HG03558 (cell line): ENCODE data around the gene MICAL3.

Source experiments
- ATAC-seq: cut with Tn5 transposase; IDR thresholded peaks from one replicate; pipeline ENCODE4 v1.9.1; 2021; ENCODE audit warnings: moderate number of reproducible peaks; ENCODE audit not compliant: unreplicated experiment; ENCODE audit errors: extremely low read depth

The MICAL3 gene

DNA sequence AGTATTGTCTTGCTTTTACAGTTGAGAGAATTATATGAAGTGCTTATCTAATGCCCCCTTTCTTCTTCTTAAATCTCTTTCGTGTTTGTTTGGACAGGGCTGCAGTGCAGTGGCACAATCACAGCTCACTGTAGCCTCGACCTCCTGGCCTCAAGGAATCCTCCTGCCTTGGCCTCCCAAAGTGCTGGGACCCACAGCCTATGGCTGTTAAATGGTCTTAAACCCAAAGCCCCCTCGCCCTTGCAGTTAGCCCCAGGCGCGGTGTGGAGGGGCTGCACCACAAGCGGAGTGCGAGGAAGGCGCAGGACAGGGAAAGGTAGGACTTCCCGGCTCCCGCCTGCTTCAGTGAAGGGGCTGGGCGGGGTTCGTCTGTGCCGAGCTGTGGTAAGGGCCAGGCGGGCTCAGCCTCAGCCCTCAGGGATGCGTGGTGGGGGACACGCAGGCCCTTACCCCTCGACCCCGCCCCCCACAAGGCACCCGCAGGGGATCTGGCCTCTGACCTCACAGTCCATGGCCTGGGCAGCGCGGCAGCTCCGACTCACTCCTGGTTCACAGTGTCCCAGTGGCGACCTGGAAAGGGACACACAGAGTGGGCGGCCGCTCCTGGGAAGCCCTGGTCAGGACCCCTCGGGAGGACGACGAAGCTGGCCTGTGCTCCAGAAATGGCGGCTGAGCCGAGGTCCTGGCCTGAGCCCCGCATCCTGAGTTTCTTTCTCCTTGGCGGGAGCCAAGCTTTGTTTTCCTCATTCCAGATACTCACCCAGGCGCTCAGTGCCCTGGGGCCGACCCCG is 274.6 kb downstream of the MICAL3 start:
- ATAC-seq, result no peak

DNA sequence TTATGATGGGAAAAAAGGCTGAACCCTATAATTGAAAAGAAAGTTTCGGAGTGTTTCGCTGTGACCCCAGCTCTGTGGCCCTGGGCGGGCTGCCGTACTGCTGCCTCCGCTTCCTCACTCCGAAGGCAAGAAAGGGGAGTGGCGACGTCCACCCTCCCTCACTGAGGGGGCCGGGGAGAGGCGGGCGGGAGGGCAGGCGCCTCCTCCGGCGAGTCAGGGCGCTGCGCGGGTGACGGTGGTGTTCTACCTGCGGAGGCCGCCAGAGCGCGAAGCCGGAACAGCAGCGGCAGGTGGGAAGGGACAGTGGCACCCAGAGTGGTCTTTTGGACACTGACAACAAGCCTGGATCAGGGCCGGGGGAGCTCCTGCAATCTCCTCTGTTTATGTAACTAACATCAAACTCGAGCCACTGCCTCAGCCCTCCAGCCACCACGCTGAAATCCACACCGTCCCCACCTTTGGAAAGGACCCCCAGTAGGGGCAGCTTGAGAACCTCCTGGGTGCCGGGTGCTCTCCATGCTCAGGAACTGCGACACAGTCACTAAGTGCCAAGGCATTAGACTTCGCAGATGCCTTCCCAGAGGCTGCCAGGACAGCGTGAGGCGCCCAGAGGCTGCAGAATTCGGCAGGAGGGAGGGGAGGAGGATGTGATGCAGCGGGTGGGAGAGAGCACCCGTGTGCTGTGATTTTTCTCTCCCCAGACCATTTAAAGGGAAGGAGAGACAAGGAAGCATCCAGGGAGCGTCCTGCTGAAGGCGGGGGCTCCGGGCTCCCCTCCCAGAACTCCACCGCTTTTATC is 275.6 kb downstream of the MICAL3 start:
- no peak for ATAC-seq

DNA sequence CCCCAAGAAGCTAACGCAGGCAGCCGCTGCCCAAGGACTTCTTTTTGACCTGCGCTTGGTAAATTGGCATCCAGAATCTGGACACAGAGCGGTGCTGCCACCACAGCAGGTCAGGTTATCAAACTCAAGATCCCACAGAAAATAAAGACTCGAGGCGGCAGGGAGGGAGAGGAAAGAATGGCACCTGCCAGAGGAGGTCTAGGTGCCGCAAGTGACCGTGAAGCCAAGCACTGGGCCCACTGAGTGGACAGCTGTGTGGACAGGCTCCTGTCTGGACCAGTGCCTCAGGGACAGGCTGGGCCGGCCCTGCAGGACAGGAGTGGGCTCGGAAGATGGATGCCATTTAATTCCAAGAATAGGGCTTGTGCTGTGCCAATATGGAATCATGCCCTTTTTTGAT is 277.4 kb downstream of the MICAL3 start:
- no peak for ATAC-seq

DNA sequence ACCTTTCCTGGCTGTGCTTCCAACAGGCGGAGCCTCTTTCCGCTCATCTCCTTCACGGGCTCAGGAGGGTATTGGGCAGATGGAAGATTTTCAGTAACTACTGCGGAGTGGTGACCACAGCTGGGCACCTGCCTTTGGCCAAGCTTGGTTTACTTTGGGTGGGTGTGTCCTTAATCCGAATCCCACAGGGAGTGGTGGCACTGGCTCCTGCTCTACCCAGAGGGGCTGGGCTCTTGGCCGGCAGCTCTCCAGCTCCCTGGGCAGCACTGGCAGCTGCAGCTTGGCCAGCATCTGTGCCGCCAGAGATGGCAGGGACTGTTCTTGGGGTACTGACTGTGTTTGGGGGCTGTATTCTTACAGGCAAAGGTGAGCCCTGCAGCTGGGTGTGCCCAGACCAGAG is 279.9 kb downstream of the MICAL3 start:
- ATAC-seq, result no peak

DNA sequence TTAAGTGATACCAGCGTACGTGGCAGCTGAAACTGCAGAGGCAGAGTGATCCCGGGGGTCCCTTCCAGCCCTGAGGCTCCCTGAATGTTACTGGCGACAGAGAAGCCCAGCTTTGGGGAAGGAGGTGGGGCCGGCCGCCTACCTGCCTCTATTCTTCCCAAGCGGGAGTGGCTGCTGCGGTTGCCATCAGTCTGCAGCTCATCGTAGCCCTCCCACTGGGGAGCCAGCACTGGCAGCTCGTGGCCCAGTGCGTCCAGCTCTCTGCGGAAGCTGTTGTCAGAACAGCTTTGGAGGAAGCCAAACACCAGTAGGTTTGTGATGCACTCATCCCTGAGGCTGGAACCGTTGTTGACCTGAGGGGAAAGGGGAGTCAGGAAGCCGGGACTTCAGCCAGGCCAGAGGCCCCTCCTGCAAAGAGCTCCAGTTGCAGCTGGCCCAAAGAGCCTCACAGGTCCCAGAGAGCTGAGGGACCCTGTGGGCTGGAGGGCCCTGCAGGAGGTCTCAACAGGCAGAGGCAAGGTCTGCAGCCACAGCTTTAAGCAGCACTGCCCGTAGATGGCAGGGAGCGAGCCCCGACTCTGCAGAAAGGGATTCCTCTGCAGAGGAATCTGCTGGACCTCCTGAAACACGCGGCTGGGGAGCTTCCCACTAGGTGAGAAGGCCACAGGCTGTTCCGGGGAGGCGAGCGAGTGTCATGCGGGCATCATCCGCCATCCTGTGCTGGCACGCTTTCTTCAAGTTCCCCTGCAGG is 280.5 kb downstream of the MICAL3 start:
- ATAC-seq, result no peak

DNA sequence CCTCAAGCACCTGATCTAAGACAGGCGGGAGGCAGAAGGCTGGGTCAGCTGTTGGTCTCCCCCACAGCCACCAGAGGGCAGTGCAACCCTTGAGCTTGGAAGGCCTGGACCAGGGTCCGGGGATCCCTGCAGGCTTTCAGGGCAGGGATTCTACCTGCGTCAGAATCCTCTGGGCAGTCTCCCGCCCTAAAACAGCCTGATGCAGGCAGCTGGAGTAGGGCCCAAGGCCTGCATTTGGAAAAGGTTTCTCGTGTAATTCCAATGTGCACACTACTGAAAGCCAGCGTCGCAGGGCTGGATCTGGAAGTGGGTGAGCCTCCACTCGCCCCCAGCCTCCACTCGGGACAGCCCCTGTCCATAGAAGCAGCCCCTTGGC is 281.8 kb downstream of the MICAL3 start:
- ATAC-seq, result no peak

DNA sequence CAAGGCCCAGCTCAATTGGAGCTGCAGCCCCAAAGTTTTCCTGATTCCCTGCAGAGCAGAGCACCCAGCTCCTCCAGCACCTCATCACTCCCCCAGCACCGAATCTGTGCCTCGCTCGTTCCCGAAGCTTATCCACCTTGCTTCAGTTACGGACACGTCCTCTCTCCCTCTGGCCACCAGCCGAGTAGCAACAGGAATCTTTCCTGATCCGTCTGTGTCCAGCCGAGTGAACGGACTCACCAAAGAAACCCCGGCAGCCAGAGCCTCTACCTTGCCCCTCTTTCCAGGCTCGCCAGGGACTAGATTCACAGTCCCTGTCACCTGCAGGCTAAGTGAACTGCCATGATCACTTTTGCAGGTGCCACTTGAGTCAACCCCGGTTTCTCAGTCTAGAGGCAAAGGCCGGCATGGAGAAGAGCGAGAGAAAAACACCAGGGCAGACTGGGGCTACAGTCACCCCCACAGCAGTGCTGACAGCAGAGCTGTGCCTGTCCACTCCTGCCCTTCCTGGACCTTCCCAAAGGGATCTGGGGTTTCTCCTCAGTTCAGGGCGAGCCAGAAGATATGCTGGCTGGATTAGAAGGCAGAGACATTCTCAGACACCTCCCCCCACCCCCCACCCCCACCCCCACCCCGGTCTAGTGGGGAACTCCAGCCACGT is 282.4 kb downstream of the MICAL3 start:
- ATAC-seq, result no peak

DNA sequence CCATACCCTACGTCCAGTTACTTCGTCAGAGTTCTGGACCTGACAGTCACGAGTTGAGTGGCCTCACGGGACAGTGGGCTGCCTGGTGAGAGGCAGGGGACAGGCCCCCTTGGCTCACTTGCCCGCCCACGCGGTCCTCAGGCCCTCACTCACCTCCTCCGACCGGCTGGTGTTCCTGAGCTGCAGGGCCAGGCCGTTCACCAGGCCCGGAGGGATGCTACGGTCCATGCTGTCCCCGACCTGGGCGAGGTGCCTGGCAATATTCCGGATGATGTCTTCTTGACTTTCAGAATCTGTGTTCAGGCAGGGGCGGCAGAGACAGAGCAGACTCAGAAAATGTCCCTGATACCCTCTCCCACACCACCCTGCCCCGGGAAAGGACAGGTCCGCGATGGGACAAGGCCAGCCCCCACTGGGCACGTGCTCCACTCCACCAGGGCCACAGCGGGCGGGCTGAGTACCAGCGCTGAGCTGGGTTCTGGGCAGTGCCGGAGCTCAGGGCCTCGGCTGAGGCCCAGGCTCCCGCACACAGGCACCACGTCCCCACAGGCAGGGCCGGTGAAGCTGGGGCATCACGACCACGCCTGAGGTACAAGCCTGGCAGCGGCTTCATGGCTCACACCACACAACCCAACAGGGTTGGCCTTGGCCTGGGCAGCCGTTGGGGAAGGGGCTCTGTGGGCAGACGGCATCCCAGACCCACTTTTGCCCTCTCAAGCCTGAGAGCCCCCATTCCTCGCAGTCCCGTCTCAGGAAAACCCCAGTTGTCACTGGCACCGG is 285.0 kb downstream of the MICAL3 start:
- ATAC-seq, result no peak

DNA sequence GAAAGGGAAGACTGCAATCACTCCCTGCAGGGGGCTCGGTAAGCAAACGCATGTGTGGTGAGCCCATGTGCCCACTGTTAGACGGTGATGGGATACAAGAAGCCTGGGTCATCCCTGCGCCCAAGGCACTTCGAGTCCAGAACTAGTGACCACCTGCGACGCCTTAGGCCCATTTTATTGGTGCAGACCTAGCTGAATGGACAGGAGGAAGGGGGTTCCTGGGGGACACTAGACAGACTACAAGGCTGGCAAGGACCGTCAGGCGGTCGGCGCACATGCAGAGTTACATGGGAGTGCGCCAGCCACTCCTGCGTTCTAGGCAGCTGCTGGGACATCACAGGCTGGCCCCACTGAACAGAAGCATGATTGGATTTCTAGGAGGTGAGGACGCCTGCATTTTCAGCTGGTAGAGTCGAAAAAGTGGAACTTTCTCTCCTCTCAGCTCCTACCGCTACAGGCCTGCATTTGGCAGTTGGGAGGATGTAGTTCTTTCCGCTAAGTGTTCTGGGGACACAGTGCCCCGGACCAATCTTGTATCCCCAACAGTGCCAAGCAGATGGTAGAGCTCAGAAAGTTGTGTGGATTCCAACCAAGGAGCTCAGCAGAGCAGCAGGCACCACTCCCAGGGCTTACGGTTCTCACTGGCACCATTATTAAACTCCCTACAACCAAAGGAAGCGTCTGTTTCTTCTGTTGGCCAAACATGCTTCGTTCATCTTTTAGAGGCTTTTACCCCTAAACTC is 285.8 kb downstream of the MICAL3 start:
- no peak for ATAC-seq
